GM18526 (cell line): ENCODE measurements around the gene BIN2.

Experiments
- POLR2A ChIP-seq: IDR thresholded peaks from 3 replicates; pipeline ENCODE4 v1.6.1; 2011; ENCODE audit not compliant: insufficient read length; ENCODE audit errors: extremely low read depth

The BIN2 gene

DNA sequence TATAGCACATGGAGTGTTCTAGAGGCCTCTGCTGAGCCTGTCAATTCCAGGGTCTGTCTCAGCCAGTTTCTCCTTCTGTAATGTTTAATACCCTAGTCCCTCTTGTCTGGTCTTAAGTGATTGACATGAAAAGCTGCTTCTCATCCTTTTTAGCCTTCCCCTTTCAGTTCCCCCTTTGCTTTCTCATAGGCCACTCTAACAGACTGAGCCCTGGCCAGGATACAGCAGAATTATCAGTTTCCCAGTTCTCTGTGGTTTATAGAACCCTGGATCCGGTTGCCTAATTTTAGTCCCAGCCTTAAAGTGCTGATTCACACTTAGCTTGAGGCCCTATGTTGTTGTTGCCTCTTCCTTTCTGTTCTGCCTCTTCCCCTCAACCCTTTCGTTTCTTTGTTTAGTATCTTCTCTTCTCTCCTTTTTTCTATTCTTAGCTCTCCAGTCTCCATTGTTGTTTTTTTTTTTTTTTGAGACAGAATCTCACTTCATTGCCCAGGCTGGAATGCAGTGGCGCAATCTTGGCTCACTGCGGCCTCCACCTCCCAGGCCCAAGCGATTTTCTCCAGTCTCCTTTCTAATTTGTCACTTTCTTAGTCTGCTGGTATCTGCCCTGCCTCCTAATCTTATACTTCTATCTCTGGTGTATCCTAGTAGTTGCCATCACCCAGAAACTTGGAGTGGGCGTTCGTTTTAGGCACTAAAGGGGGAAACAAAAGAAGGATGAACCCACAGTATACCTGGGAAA is 2.9 kb upstream of the BIN2 start:
- TF ChIP-seq POLR2A: no peak

DNA sequence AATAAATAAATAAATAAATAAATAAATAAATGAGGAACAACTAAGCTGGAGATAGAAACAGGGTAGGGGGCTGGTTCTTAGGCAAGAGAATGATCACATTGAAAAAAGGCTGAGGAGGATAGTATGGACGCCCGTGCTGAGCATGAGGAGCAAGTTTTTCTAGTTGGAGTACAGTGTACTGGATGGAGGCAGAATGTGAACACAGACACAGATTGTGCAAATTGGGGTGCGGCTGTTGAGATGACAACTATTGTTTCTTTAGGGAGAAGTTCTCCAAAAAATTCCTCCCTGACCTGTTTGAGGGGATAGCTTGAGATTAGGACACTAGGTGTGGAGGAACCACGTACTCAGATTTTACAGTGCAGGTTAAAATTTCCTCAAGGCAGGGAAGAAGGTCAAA is 979 bp upstream of the BIN2 start:
- no peak for TF ChIP-seq POLR2A

DNA sequence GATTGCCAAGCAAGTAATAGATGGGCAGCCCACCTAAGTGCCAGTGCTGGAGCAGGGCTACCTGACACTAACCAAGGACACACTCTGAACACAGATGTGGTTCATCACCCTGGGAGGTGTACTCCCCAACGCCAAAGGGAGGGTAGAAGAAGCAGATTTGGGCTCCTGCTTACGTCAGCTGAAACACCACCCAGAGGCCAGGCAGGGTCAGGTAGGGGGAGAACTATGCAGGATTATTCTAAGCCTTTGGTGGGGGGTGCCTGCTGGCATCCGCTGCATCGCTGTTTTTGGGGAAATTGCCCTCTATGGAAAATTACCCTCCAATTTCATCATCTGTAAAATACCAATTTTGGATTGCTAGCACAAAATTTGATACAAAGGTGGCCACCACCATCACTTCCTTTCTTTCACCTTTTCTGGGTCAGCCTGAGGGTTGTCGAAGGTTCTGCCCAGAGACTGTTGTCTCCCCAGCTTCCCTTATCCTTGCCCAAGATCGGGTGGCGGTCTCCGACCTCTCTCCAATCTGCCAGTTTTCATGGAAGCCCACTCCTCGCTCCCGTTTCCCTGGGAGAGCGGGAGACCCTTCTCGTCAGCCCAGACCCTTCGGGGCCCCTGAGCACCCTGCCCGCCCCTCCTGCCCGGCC is 535 bp downstream of the BIN2 start:
- TF ChIP-seq POLR2A: peak; percentile 35

- TF ChIP-seq POLR2A: no peak
These were observed 1.5 kb downstream of the BIN2 start for GRCh38 chr12:51322452-51322851.

- no peak for TF ChIP-seq POLR2A
These were observed 2.1 kb downstream of the BIN2 start for GRCh38 chr12:51321882-51322281.

DNA sequence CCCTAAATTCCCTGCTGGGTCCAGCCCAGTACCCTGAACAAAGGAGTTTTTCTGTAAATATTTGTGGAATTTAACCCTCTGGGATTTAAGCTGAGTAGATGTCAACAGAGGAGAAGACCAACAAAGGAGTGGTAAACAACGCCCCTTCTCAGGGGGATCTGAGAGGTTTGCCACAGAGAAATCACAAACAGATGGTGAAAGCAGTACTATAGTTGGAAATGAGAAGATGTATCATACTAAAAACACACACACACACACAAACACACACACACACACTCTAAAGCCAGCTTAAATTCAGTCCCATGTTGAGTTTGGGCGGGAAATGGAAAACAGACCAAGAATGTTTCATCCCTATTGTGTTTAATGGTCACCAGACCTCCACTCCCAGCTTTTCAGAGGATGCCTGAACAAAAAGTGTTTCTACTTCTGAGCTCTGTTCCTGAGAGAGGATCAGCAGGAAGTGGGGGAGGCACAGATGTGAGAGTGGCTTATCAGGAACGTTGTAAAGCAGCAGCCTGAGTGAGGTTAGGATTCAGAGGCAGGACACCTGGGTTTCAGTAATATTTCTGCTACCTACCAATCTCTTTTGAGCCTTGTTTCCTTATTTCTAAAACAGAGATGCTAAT is 3.2 kb downstream of the BIN2 start:
- TF ChIP-seq POLR2A: no peak

DNA sequence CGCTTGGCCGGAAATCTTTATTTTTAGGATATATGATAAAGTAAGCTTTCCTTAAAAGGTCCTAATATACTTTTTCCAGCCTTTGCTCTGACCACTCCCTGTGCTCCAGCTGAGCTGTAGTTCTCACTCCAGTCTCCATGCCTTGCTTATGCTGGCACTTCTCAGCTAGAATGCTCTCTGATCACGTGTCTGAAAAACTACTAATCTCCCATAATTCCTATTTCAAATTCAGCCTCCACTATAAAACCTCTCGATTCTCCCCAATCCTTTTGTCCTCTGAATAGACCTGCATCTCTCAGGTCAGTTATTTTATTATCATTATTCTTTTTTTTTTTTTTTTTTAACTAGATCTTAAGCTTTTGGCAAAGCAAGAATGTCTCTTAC is 3.7 kb downstream of the BIN2 start:
- no peak for TF ChIP-seq POLR2A

GRCh38 chr12:51318846-51319599 is 5.0 kb downstream of the BIN2 start:
- TF ChIP-seq POLR2A: no peak

DNA sequence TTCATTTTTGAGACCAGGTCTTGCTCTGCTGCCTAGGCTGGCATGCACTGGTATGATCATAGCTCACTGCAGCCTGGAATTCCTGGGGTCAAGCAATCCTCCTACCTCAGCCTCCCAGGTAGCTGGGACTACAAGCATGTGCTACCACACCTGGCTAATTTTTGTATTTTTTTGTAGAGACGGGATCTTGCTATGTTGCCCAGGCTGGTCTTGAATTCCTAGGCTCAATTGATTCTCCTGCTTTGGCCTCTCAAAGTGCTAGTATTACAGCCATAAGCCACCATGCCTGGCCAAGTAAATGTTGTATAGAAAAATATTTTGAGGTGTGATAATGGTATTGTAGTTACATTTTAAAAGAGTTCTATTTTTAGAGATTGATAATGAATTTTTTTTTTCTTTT is 12.6 kb downstream of the BIN2 start:
- TF ChIP-seq POLR2A: no peak

DNA sequence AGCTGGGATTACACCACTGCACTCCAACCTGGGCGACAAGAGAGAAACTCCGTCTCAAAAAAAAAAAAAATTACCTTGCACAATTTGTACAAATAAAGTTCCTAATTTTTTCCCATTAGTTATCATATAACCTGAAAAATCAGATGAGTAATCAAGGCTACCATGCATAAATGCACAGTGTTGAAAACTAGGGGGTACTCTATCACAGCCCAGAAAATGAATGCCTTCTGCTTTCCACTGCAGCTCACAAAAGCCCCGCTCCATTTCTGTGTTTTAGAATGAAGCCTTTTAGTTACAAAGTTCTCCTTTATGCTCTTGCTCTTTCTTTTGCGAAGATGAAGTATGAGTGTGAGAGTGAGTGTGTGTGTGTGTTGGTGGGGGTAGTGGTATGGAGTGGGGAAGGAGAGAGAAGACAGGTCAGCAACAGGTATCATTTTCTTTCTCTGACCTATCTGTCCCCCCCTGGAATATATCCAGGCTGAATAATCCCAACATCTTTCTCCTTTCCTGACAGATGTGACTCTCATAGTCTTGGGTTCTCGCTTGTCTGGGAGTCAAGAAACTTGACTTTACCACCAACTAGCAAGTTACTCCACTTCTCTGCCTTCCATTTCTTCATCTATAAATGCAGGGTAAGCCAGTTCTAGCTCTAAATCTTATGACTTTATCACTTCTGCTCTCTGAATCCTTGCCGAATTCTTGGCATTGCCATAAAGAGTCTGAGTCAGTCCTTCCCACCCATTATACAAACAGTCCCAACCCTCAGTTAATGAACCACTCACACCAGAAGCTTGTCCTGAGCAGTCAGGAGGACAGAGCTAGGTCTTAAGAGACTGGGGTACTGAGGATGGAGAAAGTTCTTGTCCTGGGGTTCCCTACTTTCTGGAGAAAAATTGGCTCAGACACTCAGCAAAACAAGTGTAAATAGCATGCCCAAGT is 16.1 kb downstream of the BIN2 start:
- no peak for TF ChIP-seq POLR2A

GRCh38 chr12:51306507-51306906 is 17.5 kb downstream of the BIN2 start:
- TF ChIP-seq POLR2A: no peak

GRCh38 chr12:51295651-51296050 is 28.3 kb downstream of the BIN2 start:
- TF ChIP-seq POLR2A: no peak

- TF ChIP-seq POLR2A: no peak
These were observed 30.3 kb downstream of the BIN2 start for GRCh38 chr12:51293696-51294095.

GRCh38 chr12:51285843-51286242 is 38.1 kb downstream of the BIN2 start:
- no peak for TF ChIP-seq POLR2A
